Neural cell (in vitro differentiated cells): Measurements from ENCODE around the gene GRM5. TPM values are rescaled to one million over a fixed set of nuclear protein-coding genes. Genes with fewer than 3 reads are reported as not detected.

ENCODE experiments used
- H2AFZ ChIP-seq: fragments of 200-600, 300-800 bp; sonication (generic), shearing (Covaris generic); 2 replicates; pipeline ENCODE4 v1.6.0; 2014; ENCODE audit warnings: low read depth, mild to moderate bottlenecking, antibody characterized with exemption, low read length, moderate library complexity
- H3F3A ChIP-seq: fragments of 200-600 bp; shearing (Covaris generic); 2 replicates; pipeline ENCODE4 v1.6.1; 2016; ENCODE audit warnings: mild to moderate bottlenecking, moderate library complexity, mixed read lengths, antibody characterized with exemption, low read length; ENCODE audit not compliant: insufficient read depth, poor library complexity, severe bottlenecking
- H3K27ac ChIP-seq: fragments of 200-600, 300-800 bp; sonication (generic), shearing (Covaris generic); 2 replicates; pipeline ENCODE4 v1.5.1; 2014; ENCODE audit warnings: mild to moderate bottlenecking, low read length, moderate library complexity
- H3K27me3 ChIP-seq: fragments of 300-800, 200-600 bp; sonication (generic), shearing (Covaris generic); 2 replicates; pipeline ENCODE4 v1.6.0; 2014; ENCODE audit warnings: mild to moderate bottlenecking, low read depth, low read length, moderate library complexity; ENCODE audit not compliant: insufficient read depth
- H3K36me3 ChIP-seq: fragments of 300-800, 200-600 bp; sonication (generic), shearing (Covaris generic); 2 replicates; pipeline ENCODE4 v1.5.1; 2014; ENCODE audit warnings: mild to moderate bottlenecking, antibody characterized with exemption, low read length, moderate library complexity; ENCODE audit not compliant: insufficient read depth
- H3K4me2 ChIP-seq: fragments of 300-800, 200-600 bp; sonication (generic), shearing (Covaris generic); 2 replicates; pipeline ENCODE4 v1.6.0; 2014; ENCODE audit warnings: mild to moderate bottlenecking, low read length
- H3K4me3 ChIP-seq: fragments of 300-800, 200-600 bp; sonication (generic), shearing (Covaris generic); 2 replicates; pipeline ENCODE4 v1.5.1; 2014; ENCODE audit warnings: mild to moderate bottlenecking, low read length, moderate library complexity
- H3K79me2 ChIP-seq: fragments of 200-600 bp; shearing (Covaris generic); replicated peaks from 2 replicates; pipeline ENCODE4 v1.6.0; 2014; ENCODE audit warnings: mild to moderate bottlenecking, low read length, moderate library complexity; ENCODE audit not compliant: insufficient read depth
- H3K9ac ChIP-seq: fragments of 300-800, 200-600 bp; sonication (generic), shearing (Covaris generic); 2 replicates; pipeline ENCODE4 v1.6.1; 2016; ENCODE audit warnings: mild to moderate bottlenecking, low read length, mixed read lengths
- H3K9me2 ChIP-seq: fragments of 200-600 bp; shearing (Covaris generic); 2 replicates; pipeline ENCODE4 v1.6.1; 2016; ENCODE audit warnings: mild to moderate bottlenecking, low read length, mixed read lengths; ENCODE audit not compliant: insufficient read depth
- H3K9me3 ChIP-seq: fragments of 200-600, 300-800 bp; sonication (generic), shearing (Covaris generic); 2 replicates; pipeline ENCODE4 v1.6.1; 2016; ENCODE audit warnings: mild to moderate bottlenecking, mixed run types, low read length, moderate library complexity, mixed read lengths
- H4K20me1 ChIP-seq: fragments of 200-600 bp; shearing (Covaris generic); 2 replicates; pipeline ENCODE4 v1.6.1; 2016; ENCODE audit warnings: mild to moderate bottlenecking, mixed run types; ENCODE audit not compliant: insufficient read depth
- CTCF ChIP-seq: fragments of 450-650 bp; IDR thresholded peaks from 2 replicates; pipeline ENCODE4 v1.5.1; 2014; ENCODE audit warnings: antibody characterized with exemption, mild to moderate bottlenecking, moderate library complexity; ENCODE audit not compliant: poor library complexity, severe bottlenecking
- EP300 ChIP-seq: fragments of 450-650 bp; conservative IDR thresholded peaks from 2 replicates; pipeline ENCODE4 v1.6.1; 2014; ENCODE audit warnings: antibody characterized with exemption, mild to moderate bottlenecking, moderate library complexity; ENCODE audit not compliant: poor library complexity, severe bottlenecking
- EZH2 ChIP-seq: fragments of 200-600, 300-800 bp; shearing (Covaris generic), sonication (generic); IDR thresholded peaks from 2 replicates; pipeline ENCODE4 v1.6.1; 2014; ENCODE audit warnings: antibody characterized with exemption, low read length, borderline replicate concordance, mild to moderate bottlenecking; ENCODE audit not compliant: insufficient read depth, poor library complexity, severe bottlenecking
- MXI1 ChIP-seq: fragments of 450-650 bp; conservative IDR thresholded peaks from 2 replicates; pipeline ENCODE4 v1.6.1; 2014; ENCODE audit warnings: antibody characterized with exemption, mild to moderate bottlenecking; ENCODE audit not compliant: poor library complexity, severe bottlenecking
- POLR2AphosphoS5 ChIP-seq: IDR thresholded peaks from 2 replicates; pipeline ENCODE4 v1.6.1; 2012
- RAD21 ChIP-seq: fragments of 450-650 bp; conservative IDR thresholded peaks from 2 replicates; pipeline ENCODE4 v1.6.1; 2014; ENCODE audit warnings: antibody characterized with exemption, mild to moderate bottlenecking, moderate library complexity
- REST ChIP-seq: IDR thresholded peaks from 2 replicates; pipeline ENCODE4 v1.6.1; 2012; ENCODE audit warnings: borderline replicate concordance
- SMC3 ChIP-seq: fragments of 450-650 bp; conservative IDR thresholded peaks from 2 replicates; pipeline ENCODE4 v1.6.1; 2014; ENCODE audit warnings: antibody characterized with exemption, mild to moderate bottlenecking, moderate library complexity; ENCODE audit not compliant: poor library complexity
- TAF1 ChIP-seq: IDR thresholded peaks from 2 replicates; pipeline ENCODE4 v1.6.1; 2012; ENCODE audit warnings: low read depth
- polyA plus RNA-seq: library from polyadenylated mRNA; depleted of rRNA; stranded (reverse); fragments of >200 nt; gene quantifications from 2 replicates; pipeline ENCODE4 v1.2.3, GENCODE V29; 2014

Gene GRM5
- polyA plus RNA-seq, 1 donor from 2014 or later, result 11.8 TPM

DNA sequence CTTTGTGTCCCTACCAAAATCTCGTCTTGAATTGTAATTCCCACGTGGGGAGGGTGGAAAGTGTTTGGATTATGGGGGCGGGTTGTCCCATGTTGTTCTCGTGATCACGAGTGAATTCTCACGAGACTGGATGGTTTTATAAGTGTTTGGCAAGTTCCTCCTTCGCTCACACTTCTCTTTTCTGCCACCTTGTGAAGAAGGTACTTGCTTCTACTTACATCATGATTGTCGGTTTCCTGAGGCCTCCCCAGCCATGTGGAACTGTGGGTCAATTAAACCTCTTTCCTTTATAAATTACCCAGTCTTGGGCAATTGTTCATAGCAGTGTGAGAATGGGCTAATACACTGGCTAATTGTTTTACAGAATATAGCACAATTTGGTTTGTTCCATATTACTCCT lies 326.3 kb downstream of the GRM5 start:
- Histone ChIP-seq H3K36me3 (no peaks in the 10 kb centered on the region), H3K4me2 (no peak overlapping the region), H3K9me2 (no peaks in the 10 kb centered on the region), H4K20me1 (no peaks in the 10 kb centered on the region), H3K4me3 (no peak overlapping the region), H3K79me2 (no peaks in the 10 kb centered on the region), H2AFZ (no peak overlapping the region), H3K9ac (no peak overlapping the region), H3K9me3 (no peaks in the 10 kb centered on the region), H3K27ac (no peak overlapping the region), H3K27me3 (no peaks in the 10 kb centered on the region), H3F3A (no peaks in the 10 kb centered on the region)
- TF ChIP-seq POLR2AphosphoS5 (no peak), RAD21 (no peak), EP300 (no peak), CTCF (no peak), MXI1 (no peak), SMC3 (no peak), REST (no peak), EZH2 (no peak), TAF1 (no peak)

- no peaks in the 10 kb centered on the region for H3K9me2 ChIP-seq
- no peaks in the 10 kb centered on the region for H4K20me1 ChIP-seq
- TF ChIP-seq EP300 (no peak), TAF1 (no peak), CTCF (no peak), RAD21 (no peak), MXI1 (no peak), EZH2 (no peak), SMC3 (no peak), POLR2AphosphoS5 (no peak), REST (no peak)
- no peak overlapping the region for H2AFZ ChIP-seq
- no peaks in the 10 kb centered on the region for H3K27me3 ChIP-seq
- no peaks in the 10 kb centered on the region for H3K79me2 ChIP-seq
- no peak overlapping the region for H3K9ac ChIP-seq
- no peak overlapping the region for H3K4me3 ChIP-seq
- no peaks in the 10 kb centered on the region for H3K36me3 ChIP-seq
- no peak overlapping the region for H3K4me2 ChIP-seq
- no peaks in the 10 kb centered on the region for H3F3A ChIP-seq
- no peaks in the 10 kb centered on the region for H3K9me3 ChIP-seq
- H3K27ac ChIP-seq, result no peak overlapping the region
Observed at GRCh38 chr11:88709567-88709966, 356.2 kb downstream of the GRM5 start.
